Kidney epithelial cell (primary cell): ENCODE data around the gene ADSS1. TPM values are rescaled to one million over a fixed set of nuclear protein-coding genes. Genes with fewer than 3 reads are reported as not detected.

Experiments used
- DNase-seq: peaks from one replicate; pipeline ENCODE4 v3.0.0-alpha.2; 2010; ENCODE audit warnings: low read depth
- H3K27me3 ChIP-seq: 2 replicates; pipeline ENCODE4 v1.6.0; 2011; ENCODE audit warnings: low read length; ENCODE audit not compliant: control insufficient read depth, insufficient read depth
- H3K36me3 ChIP-seq: 2 replicates; pipeline ENCODE4 v1.5.1; 2011; ENCODE audit warnings: low read length; ENCODE audit not compliant: control insufficient read depth, insufficient read depth
- H3K4me3 ChIP-seq: 2 replicates; pipeline ENCODE4 v1.5.1; 2011; ENCODE audit warnings: low read depth, mild to moderate bottlenecking, control low read depth, low read length
- total RNA-seq: library from RNA; depleted of rRNA; stranded (reverse); fragments of >200 nt; gene quantifications from 2 replicates; pipeline ENCODE4 v1.2.3, GENCODE V29; 2015
- TF ChIP-seq, protein P1 (sequence below): IDR thresholded peaks from 2 replicates; pipeline ENCODE4 v1.5.1; 2011; ENCODE audit warnings: mild to moderate bottlenecking, moderate library complexity, low read length, control low read depth, inconsistent platforms; ENCODE audit not compliant: insufficient read depth, poor library complexity, severe bottlenecking

The ADSS1 gene
- total RNA-seq, 1 donor from 2014 or later: 10.3 TPM

DNA sequence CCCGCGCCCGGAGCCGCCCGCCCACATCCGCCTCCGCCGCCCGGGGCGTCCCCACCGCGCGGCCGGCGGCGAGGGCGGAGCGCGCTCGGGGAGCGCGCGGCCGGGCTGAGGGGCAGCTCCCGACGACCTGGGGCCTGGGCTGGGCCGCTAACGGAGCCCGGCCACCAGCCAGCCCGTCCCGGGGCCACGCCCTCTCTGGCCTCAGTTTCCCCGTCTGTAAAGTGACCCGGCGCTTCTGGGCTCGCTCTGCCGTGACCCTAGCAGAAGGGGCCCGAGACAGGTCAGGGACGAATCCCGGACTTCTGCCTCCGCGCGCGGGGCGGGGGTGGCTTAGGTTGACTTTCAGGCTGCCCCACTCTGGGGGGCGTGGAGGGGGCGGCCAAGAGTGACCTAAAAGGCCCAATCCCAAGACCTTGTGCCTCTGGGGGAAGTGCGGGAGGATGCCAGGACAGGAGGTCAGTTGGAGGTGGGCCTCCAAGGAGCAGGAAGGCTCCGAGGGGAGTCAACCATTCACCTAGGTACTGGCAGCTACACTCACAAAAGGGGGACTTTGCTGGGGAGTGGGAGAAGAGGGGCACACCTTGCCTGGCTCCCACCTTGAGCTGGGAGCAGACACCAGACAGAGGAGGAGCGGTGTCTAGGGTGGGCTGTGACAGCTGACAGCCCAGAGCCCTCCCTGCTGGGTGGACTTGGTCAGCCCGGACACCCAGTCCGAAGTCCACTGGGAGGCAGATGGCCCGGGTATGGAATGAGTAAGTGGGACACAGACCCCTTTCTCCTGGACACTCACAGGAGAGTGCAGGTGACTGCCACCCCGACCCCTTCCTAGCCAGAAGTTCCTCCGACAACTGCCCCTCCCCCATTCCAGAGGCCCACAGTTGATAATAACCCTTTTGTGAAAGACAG, 72.0 kb downstream of the ADSS1 start:
- TF ChIP-seq, protein P1, sequence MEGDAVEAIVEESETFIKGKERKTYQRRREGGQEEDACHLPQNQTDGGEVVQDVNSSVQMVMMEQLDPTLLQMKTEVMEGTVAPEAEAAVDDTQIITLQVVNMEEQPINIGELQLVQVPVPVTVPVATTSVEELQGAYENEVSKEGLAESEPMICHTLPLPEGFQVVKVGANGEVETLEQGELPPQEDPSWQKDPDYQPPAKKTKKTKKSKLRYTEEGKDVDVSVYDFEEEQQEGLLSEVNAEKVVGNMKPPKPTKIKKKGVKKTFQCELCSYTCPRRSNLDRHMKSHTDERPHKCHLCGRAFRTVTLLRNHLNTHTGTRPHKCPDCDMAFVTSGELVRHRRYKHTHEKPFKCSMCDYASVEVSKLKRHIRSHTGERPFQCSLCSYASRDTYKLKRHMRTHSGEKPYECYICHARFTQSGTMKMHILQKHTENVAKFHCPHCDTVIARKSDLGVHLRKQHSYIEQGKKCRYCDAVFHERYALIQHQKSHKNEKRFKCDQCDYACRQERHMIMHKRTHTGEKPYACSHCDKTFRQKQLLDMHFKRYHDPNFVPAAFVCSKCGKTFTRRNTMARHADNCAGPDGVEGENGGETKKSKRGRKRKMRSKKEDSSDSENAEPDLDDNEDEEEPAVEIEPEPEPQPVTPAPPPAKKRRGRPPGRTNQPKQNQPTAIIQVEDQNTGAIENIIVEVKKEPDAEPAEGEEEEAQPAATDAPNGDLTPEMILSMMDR: no peak
- Histone ChIP-seq H3K36me3 (no peaks in the 10 kb centered on the region), H3K27me3 (no peaks in the 10 kb centered on the region), H3K4me3 (peak overlapping the region; percentile 45)
- no peak for DNase-seq

DNA sequence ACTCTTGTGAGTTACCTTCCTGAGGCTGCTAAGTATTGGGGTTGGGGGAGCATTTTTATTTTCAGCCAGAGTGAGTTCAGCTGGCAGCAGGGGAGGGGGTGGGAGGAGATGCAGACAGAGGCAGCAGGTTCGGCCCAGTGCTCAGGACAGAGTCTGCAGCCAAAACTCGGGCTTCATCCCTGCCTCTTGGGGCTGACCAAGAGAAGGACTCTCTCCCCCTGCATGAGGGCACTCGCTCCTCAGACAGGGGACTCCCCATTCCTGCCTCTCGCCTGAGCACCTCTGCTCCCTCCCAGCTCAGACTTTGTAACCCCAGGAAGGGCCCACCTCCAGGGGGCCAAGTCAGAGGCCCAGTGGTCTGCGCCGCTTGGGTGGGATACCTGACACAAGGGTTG, 72.7 kb downstream of the ADSS1 start:
- Histone ChIP-seq H3K27me3 (no peaks in the 10 kb centered on the region), H3K36me3 (no peaks in the 10 kb centered on the region), H3K4me3 (no peak overlapping the region)
- TF ChIP-seq, protein P1: no peak
- no peak for DNase-seq

Other genes starting within 250 kb of the ADSS1 start
- gene C14orf180, start 144.5 kb upstream of the ADSS1 start, total RNA-seq: not detected in 2 replicates
- not detected in 2 replicates for gene TMEM179, start 119.5 kb upstream of the ADSS1 start, total RNA-seq
- gene INF2, start 34.6 kb upstream of the ADSS1 start, total RNA-seq: 109 and 131 TPM in 2 replicates
- gene SIVA1, start 28.9 kb downstream of the ADSS1 start, total RNA-seq: 222 and 235 TPM in 2 replicates
- 144 and 159 TPM in 2 replicates for gene AKT1, start 71.5 kb downstream of the ADSS1 start, total RNA-seq
- gene ZBTB42, start 76.9 kb downstream of the ADSS1 start, total RNA-seq: 8.4 and 13.8 TPM in 2 replicates
- gene CEP170B, start 141.0 kb downstream of the ADSS1 start, total RNA-seq: 51.9 and 60.9 TPM in 2 replicates
- gene PLD4, start 200.7 kb downstream of the ADSS1 start, total RNA-seq: 0.04 and 0.68 TPM in 2 replicates